B cell (primary cell): ENCODE measurements around the gene PXK.

ENCODE experiments used
- EZH2 ChIP-seq: IDR thresholded peaks from 2 replicates; pipeline ENCODE4 v1.6.1; 2012; ENCODE audit warnings: borderline replicate concordance, low read depth, mild to moderate bottlenecking, moderate library complexity, low read length; ENCODE audit not compliant: insufficient read depth, poor library complexity, severe bottlenecking
- TF ChIP-seq, protein P1 (sequence below): fragments of 200-600 bp; IDR thresholded peaks from one replicate; pipeline ENCODE4 v1.8.0; 2022; ENCODE audit warnings: antibody characterized with exemption, mild to moderate bottlenecking

DNA sequence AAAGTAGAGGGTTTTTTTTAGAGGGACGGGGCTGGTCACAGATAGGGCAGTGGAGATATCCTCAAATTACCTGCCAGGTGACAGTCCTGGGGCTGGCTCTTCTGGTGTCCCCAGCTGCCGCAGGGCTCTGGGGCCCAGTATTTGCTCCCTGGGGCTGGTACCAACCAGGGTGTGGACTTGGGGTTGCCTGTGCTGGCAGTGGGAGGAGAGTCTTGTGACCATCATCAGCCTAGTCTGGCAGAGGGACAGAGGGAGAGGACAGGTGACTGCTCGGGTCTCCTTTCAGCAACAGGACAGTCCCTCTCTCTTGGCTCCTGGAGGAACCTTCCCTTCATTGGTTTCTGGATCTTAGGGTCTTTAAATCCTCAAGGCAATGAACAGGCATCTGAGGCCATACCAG is 34.5 kb upstream of the PXK start:
- TF ChIP-seq, protein P1, sequence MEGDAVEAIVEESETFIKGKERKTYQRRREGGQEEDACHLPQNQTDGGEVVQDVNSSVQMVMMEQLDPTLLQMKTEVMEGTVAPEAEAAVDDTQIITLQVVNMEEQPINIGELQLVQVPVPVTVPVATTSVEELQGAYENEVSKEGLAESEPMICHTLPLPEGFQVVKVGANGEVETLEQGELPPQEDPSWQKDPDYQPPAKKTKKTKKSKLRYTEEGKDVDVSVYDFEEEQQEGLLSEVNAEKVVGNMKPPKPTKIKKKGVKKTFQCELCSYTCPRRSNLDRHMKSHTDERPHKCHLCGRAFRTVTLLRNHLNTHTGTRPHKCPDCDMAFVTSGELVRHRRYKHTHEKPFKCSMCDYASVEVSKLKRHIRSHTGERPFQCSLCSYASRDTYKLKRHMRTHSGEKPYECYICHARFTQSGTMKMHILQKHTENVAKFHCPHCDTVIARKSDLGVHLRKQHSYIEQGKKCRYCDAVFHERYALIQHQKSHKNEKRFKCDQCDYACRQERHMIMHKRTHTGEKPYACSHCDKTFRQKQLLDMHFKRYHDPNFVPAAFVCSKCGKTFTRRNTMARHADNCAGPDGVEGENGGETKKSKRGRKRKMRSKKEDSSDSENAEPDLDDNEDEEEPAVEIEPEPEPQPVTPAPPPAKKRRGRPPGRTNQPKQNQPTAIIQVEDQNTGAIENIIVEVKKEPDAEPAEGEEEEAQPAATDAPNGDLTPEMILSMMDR: no peak
- TF ChIP-seq EZH2: no peak
